Cardiac atrium fibroblast (primary cell): ENCODE measurements around the gene RIOK2. TPM values are rescaled to one million over a fixed set of nuclear protein-coding genes. Genes with fewer than 3 reads are reported as not detected.

Experiments used
- total RNA-seq: library from RNA; depleted of rRNA; stranded (reverse); fragments of >200 nt; gene quantifications from 2 replicates; pipeline ENCODE4 v1.2.3, GENCODE V29; 2015

Gene RIOK2
- 13.8 and 16.2 TPM in 2 replicates for total RNA-seq

GRCh38 chr5:97183100-97183929, at the start of gene RIOK2:
TSS of gene RIOK2 (minus strand) at chr5:97183247. CDS start at chr5:97183191, 56 bp downstream.

DNA sequence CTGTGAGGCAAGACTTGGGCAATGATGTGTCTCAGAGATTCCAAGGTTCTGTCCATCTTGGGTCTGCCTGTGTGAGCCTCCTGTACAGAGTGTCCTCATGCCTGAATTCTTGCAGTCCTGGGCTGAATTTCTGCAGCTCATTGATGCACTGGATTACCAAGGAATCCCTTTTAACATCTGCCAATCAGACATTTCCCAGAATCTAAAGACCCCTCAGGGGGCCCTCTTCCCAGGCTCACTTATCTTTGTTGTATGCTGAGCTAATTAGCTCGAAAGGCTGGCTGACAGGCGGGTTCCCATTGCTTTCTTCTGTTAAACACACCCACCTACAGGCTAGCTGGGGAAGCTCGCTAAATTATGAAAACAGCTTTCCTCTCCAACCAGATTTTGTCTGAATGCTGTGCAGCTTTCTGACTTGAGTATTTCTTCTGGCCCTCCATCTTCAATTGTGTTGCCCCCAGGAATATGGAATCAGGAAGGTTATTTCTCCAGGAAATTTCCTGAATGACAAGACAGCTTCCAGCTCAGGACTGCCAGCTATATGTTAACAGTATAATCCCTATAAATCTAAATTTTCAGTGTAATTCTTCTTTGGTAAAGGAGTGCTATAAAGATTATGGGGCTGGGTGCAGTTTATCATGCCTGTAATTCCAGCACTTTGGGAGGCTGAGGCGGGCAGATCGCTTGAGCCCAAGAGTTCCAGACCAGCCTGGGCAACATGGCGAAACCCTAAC, 40.4 kb downstream of the RIOK2 start, which contains the start of gene LIX1:
Gene LIX1, minus strand, starts transcription at position 91 of the 734 bp plus-strand sequence. Its CDS starts 35 bp downstream, at position 56.

Other genes with a start within 250 kb of the RIOK2 start
- 12.5 and 16.7 TPM in 2 replicates for gene LNPEP, start 247.2 kb downstream of the RIOK2 start, total RNA-seq
- gene LIX1, start 40.6 kb downstream of the RIOK2 start, total RNA-seq: not detected in 2 replicates